Naive thymus-derived CD8-positive, alpha-beta T cell (primary cell): ENCODE results near the gene AHDC1. TPM values are rescaled to one million over a fixed set of nuclear protein-coding genes. Genes with fewer than 3 reads are reported as not detected.

ENCODE experiments used
- ATAC-seq, 2 donors: fragments of 150-1000 bp; cut with Tn5 transposase in 1 of 2; sonication (Bioruptor Pico), chemical (Tn5 transposase) in 1 of 2; 1 replicate in 1 of 2; 2 replicates in 1 of 2; pipeline ENCODE4 v1.10.0; 2021; ENCODE audit warnings: mild to moderate bottlenecking in 2 of 2, moderate library complexity in 2 of 2
- POLR2A ChIA-PET: fragments of 350-600 bp; sonication (Branson Sonifier 250); formaldehyde crosslinking; loops from one replicate; lab custom pipeline; 2021; ENCODE audit warnings: antibody characterized with exemption; lab: Charles Lee
- DNase-seq, 10 donors: peaks; one replicate each; pipeline versions ENCODE4 v3.0.0 to v3.0.0-alpha.2; 2020 to 2022
- H3K27ac Mint-ChIP-seq, 10 donors: one replicate each; pipeline ENCODE4 v1.8.0; 2020 to 2022; ENCODE audit warnings: mild to moderate bottlenecking in 10 of 10, mixed read lengths in 10 of 10, moderate library complexity in 4 of 10, inconsistent platforms in 1 of 10
- H3K27me3 Mint-ChIP-seq, 5 donors: one replicate each; pipeline ENCODE4 v1.8.0; 2021 to 2022; ENCODE audit warnings: mixed read lengths in 5 of 5
- H3K36me3 Mint-ChIP-seq, 3 donors: one replicate each; pipeline ENCODE4 v1.8.0; 2020 to 2022; ENCODE audit warnings: mixed read lengths in 3 of 3, mild to moderate bottlenecking in 2 of 3, inconsistent platforms in 1 of 3
- H3K4me1 Mint-ChIP-seq, 4 donors: one replicate each; pipeline ENCODE4 v1.8.0; 2021 to 2022; ENCODE audit warnings: mixed read lengths in 4 of 4
- H3K4me3 Mint-ChIP-seq, 10 donors: one replicate each; pipeline ENCODE4 v1.8.0; 2020 to 2022; ENCODE audit warnings: mild to moderate bottlenecking in 10 of 10, mixed read lengths in 10 of 10, moderate library complexity in 6 of 10, inconsistent platforms in 1 of 10
- H3K9me3 Mint-ChIP-seq, 9 donors: one replicate each; pipeline ENCODE4 v1.8.0; 2020 to 2022; ENCODE audit warnings: mixed read lengths in 9 of 9, mild to moderate bottlenecking in 3 of 9, inconsistent platforms in 1 of 9, moderate library complexity in 1 of 9
- polyA plus RNA-seq, 3 donors: library from polyadenylated mRNA; unstranded; fragments of 300-500 nt; fragmentation: Illumina TruSeq; gene quantifications; one replicate each; pipeline ENCODE4 v1.2.3, GENCODE V29; 2021
- total RNA-seq, 8 experiments: library from RNA in 2 of 8; stranded (reverse) in 2 of 8; gene quantifications; one replicate each; pipeline ENCODE4 v1.2.3 and lab custom pipeline; 2021 to 2026

The AHDC1 gene
- total and polyA plus RNA-seq, 5 experiments from 2014 or later = 0.57 to 24.7 (median 2.4) TPM

DNA sequence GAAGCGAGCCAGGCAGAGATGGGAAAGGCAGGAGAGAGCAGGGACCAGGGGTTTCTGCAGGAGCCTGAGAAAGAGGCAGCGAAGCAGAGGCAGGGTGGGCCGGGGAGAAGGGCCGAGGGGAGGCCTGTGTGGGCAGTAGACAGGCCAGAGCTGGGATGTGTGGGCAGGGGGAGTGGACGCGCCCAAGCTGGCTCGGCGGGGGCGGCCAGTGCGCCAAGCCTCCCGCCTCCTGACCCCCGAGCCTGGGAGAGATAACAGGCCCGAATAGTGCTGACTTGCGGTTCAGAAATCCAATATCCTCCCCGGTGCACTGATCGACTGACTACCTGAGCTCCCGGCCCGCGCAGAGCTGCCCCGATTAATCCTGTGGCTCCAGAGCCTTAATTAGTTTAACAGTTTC is 41.9 kb downstream of the AHDC1 start:
- Mint-ChIP-seq H3K9me3 (no peaks in the 10 kb centered on the region), H3K27me3 (no peaks in the 10 kb centered on the region), H3K36me3 (no peaks in the 10 kb centered on the region), H3K4me1 (peaks cover 34 to 65% (median 54%) of the 10 kb centered on the region in 4 donors), H3K4me3 (no peak overlapping the region), H3K27ac (peak overlapping the region in 5 of 10 donors; percentile 15 to 72 (median 30))
- ATAC-seq = no peak
- POLR2A ChIA-PET = no interaction called here
- DNase-seq = no peak

DNA sequence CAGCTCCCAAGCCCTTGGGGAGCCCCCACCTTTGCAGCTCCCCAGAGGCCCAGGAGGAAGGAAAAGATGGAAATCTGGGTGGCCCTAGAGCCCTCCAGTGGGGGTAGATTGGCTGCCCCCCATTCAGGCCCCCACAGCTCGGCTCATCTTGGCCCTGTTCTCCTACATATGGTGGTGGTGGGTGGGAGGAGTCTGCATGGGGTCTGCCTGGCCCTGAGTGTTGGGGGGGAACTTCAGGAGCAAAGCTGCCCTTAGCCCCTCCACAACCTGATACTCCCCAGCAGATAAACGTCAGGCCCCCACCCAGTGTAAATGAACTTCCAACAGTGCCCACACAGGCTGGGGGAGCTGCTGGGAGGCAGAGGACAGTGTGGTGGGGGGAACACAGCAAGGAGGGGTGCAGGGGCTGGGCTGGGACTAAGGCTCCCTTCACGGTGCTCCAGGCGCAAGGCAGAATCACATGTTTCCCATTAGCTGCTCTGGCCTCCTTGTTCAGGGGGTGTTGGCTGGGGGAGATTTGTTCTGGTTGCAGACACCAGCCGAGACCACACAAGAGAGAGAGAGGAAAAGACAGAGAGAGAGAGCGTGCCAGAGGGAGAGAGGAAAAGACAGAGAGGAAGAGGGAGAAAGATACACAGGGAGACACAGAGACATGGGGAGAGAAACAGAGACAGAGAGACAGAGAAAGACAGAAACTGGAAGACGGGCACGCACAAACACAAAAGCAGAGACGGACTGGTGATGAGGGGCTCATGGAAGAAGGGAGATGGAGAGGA is 42.6 kb downstream of the AHDC1 start:
- H3K36me3 Mint-ChIP-seq = no peaks in the 10 kb centered on the region
- no peaks in the 10 kb centered on the region for H3K9me3 Mint-ChIP-seq
- H3K4me3 Mint-ChIP-seq = no peak overlapping the region
- no peak for DNase-seq
- POLR2A ChIA-PET = no interaction called here
- no peak for ATAC-seq
- peaks cover 38 to 70% (median 59%) of the 10 kb centered on the region in 4 donors for H3K4me1 Mint-ChIP-seq
- H3K27ac Mint-ChIP-seq = peak overlapping the region in 8 of 10 donors; percentile 30 to 86 (median 76)
- H3K27me3 Mint-ChIP-seq = no peaks in the 10 kb centered on the region

DNA sequence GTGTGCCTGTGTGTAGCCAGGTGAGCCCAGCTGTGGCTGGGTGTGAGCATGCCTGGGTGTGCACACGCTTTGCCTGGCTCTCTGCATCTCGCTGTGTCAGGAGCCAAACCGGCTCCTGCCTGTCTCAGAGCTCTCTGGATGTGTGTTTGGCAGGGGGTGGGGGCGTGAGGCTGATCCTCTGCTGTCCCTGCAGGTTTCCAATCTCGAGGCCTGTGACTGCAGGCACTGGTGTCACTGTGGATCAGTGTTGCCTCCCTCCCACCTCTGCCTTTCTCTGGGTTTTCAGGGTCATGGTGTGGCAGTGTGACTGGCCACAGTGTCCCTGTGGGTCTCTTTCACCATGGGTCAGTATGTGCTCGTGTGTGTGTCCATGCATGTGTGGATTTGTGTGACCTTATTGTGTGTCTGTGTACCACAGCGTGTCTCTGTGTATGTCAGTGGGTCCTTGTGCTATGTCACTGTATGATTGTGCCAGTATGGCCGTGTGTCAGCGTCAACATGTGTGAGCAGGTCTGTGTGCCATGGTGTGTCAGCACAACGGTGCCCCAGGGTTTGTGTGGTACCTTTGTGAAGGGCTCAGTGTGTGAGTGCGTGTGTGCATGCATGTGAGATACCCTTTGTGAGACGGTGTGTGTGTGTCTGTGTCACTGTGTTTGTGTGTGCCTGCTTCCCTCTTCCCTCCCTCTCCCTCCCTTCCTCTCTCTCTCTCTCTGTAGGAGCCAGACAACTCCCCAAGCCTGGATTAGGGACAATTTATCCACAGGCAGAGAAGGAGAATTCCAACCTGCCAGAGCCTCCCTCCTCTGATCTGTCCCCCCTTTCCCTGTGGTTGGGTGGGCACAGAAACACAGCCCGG is 43.4 kb downstream of the AHDC1 start:
- POLR2A ChIA-PET = interaction anchor here (0.7 to 0.8 kb wide), 2 partner anchors 32 to 35 kb away, joined by 3 read pairs; no protein-coding TSS in a partner anchor
- ATAC-seq (no peak), DNase-seq (no peak)
- Mint-ChIP-seq H3K27ac (peak overlapping the region in 9 of 10 donors; percentile 20 to 77 (median 69)), H3K9me3 (no peaks in the 10 kb centered on the region), H3K4me1 (peaks cover 34 to 72% (median 58%) of the 10 kb centered on the region in 4 donors), H3K27me3 (no peaks in the 10 kb centered on the region), H3K4me3 (no peak overlapping the region), H3K36me3 (no peaks in the 10 kb centered on the region)

DNA sequence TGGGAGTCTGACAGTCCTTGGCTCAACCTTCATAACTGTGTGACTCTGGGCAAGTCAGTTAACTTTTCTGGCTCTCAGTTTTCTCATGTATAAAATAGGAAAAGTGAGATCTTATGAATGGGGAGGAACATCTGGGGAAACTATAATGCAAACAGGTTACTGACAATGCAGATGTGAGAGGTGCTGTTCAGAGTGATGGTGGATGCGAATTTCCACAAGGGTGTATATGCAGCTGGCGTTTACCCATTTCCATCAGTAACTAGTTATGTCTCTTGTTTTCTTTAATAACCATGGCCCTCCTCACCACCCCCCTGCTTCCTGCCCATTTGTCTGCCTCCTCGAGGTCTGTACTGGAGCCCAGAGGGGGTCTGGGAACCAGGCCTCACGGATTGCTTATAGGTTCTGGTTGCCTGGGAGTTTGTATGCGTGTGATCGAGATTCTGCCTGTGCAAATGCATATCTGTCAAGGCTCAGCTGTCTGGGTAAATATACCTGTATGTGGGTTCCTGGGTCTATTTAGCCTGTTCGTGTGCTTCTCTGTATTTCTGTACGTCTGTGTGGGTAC is 44.4 kb downstream of the AHDC1 start:
- no peak for ATAC-seq
- Mint-ChIP-seq H3K27ac (peak overlapping the region in 9 of 10 donors; percentile 34 to 85 (median 70)), H3K27me3 (no peaks in the 10 kb centered on the region), H3K4me3 (no peak overlapping the region), H3K36me3 (no peaks in the 10 kb centered on the region), H3K4me1 (peaks cover 34 to 82% (median 65%) of the 10 kb centered on the region in 4 donors), H3K9me3 (no peaks in the 10 kb centered on the region)
- no peak for DNase-seq
- POLR2A ChIA-PET = interaction anchor here (0.6 to 0.8 kb wide), 4 partner anchors 33 to 1884 kb away, joined by 3 to 4 read pairs (median 3); no protein-coding TSS in a partner anchor

DNA sequence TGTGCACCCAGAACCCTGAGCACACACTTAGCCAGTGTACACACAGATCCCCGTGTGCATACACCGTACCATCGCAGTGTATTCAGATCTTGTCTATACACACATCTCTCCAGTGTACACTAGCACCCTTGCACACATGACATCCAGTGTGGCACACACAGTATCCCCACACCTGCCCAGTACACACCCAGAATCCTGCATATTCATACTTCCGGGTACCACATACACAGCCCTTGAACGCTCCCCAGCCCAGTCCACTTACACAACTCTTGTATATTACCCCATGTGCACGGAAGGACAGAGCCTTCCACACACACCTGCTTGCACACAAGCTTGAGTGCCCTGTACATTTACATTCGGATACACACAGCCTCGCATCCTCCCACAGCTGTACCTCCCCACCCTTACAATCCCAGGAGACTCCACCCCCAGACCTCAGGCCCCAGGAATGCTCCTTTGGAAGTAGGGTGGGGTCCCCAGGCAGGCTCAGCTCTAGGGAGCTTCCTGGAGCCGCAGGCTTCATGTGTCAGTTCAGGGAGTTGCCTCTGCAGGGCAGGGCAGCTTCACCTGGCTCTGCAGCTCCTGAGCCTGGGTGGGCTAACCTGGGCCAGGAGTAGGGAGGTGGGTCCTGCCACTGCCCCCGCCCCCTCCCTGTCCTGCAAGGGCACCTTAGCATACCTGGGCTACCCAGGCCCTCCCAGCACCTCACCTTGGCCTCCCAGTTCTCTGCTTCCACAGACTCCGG is 46.2 kb downstream of the AHDC1 start:
- H3K36me3 Mint-ChIP-seq = peaks cover 0 to 3% (median 0%) of the 10 kb centered on the region in 3 donors
- ATAC-seq = no peak
- no peaks in the 10 kb centered on the region for H3K9me3 Mint-ChIP-seq
- H3K27ac Mint-ChIP-seq = peak overlapping the region in 9 of 10 donors; percentile 22 to 88 (median 71)
- H3K4me1 Mint-ChIP-seq = peaks cover 28 to 68% (median 53%) of the 10 kb centered on the region in 4 donors
- no peaks in the 10 kb centered on the region for H3K27me3 Mint-ChIP-seq
- H3K4me3 Mint-ChIP-seq = peak overlapping the region in 3 of 10 donors; percentile 26 to 59 (median 45)
- DNase-seq = no peak
- POLR2A ChIA-PET = interaction anchor here (1.0 to 3.9 kb wide), 10 partner anchors 11 to 113 kb away, joined by 3 to 22 read pairs (median 5); partner anchors contain the start of genes AHDC1 and WASF2

DNA sequence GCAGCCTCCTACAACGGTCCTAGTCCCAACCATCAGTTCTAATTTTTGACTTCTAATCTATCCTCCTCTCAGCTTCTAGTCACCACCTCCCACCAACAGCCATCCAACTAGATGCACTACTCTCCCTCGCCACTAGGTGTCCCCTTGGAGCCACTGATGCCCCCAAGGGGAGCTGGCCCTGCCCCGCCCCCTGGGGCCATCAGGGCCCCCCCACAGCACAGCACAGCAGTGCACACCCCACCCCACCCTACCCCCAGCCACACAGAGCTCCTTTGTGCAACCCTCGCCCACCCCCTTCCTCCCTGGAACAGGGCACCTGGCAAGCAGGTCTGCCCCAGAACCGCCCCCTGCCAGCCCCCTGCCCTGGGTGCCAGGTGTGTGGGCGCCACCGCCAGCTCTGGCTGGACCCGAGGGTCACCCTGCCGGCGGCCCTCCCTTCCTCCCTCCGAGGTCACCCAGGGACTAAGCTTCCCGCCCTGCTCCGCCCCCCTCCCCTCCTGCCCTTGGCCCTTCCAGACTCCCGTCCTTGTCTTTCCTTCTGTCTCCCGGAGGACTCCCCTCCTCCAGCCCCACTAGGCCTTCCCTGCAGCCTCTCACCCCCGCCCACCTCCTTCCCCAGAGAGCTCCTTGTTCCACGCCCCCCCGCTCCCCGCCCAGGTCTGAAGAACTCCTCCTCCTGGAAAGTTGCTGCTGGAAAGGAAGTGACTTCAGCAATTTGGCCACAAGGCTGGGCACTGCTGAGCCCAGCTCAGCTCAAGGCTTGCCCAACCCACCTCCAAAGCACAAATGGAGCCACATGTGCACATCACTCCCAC is 47.0 kb downstream of the AHDC1 start:
- H3K27me3 Mint-ChIP-seq = no peaks in the 10 kb centered on the region
- POLR2A ChIA-PET = interaction anchor here (0.7 to 3.9 kb wide), 12 partner anchors 11 to 136 kb away, joined by 3 to 22 read pairs (median 4); partner anchors contain the start of genes AHDC1 and WASF2
- H3K4me3 Mint-ChIP-seq = peak overlapping the region in 9 of 10 donors; percentile 7 to 76 (median 52)
- H3K36me3 Mint-ChIP-seq = peaks cover 0 to 8% (median 6%) of the 10 kb centered on the region in 3 donors
- peak overlapping the region; percentile 72 to 88 (median 84) for H3K27ac Mint-ChIP-seq
- ATAC-seq = peak; percentile 86 to 94
- peaks cover 25 to 61% (median 50%) of the 10 kb centered on the region in 4 donors for H3K4me1 Mint-ChIP-seq
- DNase-seq = peak; percentile 60 to 84 (median 74)
- no peaks in the 10 kb centered on the region for H3K9me3 Mint-ChIP-seq

DNA sequence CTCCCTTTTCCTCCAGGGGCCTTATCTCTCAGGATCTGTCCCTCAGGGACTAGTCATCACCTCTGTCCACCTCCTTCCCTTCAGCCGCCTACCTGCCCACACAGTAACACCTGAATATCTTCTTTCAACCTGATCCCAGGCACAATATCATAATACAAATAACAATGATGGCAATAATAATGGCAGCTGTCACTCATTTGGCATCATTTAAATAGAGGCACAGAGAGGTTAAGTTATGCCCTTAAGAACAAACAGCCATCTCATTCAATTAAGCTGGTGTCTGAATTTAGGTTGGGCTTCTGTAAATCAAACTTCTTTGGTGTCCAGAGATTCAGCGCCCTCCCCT is 47.5 kb downstream of the AHDC1 start:
- DNase-seq (no peak), ATAC-seq (peak; percentile 7 to 14)
- peaks cover 0 to 10% (median 6%) of the 10 kb centered on the region in 3 donors for H3K36me3 Mint-ChIP-seq
- POLR2A ChIA-PET = interaction anchor here (0.6 to 3.9 kb wide), 11 partner anchors 12 to 452 kb away, joined by 3 to 22 read pairs (median 4); partner anchors contain the start of genes AHDC1 and WASF2
- peak overlapping the region; percentile 66 to 91 (median 82) for H3K27ac Mint-ChIP-seq
- H3K9me3 Mint-ChIP-seq = no peaks in the 10 kb centered on the region
- no peaks in the 10 kb centered on the region for H3K27me3 Mint-ChIP-seq
- peak overlapping the region in 9 of 10 donors; percentile 22 to 76 (median 52) for H3K4me3 Mint-ChIP-seq
- peaks cover 21 to 55% (median 46%) of the 10 kb centered on the region in 4 donors for H3K4me1 Mint-ChIP-seq

DNA sequence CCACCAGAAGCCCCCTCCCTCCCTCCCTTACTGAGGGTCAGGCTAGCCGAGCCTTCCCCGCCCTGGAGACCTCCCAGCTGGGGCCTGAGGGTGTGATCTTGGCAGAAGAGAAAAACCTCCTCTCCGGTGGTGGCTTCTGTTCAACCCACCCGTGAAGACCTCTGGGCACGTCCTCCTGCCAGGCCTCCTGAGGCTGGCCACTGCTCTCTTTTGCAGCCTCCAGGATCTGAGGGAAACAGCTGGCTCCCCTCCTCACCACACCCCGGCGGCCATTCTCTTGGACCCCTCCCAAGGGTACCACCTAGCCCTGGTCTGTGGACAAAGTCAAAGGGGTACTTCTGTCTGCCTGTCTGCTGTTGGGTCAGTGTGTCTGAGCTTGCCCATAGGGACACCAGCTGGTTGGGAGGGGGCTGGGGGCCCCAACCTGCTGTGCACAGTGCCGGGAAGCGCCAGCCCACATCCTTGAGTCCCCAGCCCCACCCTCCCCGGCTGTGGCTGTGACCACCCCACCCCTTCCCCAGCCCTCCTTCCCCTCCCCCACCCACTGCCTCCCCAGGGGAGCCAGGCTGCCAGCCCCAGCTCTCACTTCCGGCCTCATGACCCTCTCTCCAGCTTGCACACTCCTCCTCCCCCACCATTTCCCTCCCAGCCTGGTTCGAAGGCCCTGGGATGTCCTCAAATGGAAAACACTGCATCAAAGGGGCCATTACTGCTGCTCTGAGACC is 48.1 kb downstream of the AHDC1 start:
- POLR2A ChIA-PET = interaction anchor here (0.6 to 3.9 kb wide), 12 partner anchors 11 to 452 kb away, joined by 3 to 22 read pairs (median 4); partner anchors contain the start of genes AHDC1 and WASF2
- Mint-ChIP-seq H3K27ac (peak overlapping the region in 9 of 10 donors; percentile 66 to 91 (median 82)), H3K4me3 (peak overlapping the region in 5 of 10 donors; percentile 47 to 76 (median 59)), H3K27me3 (no peaks in the 10 kb centered on the region), H3K4me1 (peaks cover 21 to 50% (median 44%) of the 10 kb centered on the region in 4 donors), H3K36me3 (peaks cover 0 to 15% (median 9%) of the 10 kb centered on the region in 3 donors), H3K9me3 (no peaks in the 10 kb centered on the region)
- ATAC-seq (peak; percentile 27 to 60), DNase-seq (peak in 4 of 10 donors; percentile 6 to 30 (median 16))

DNA sequence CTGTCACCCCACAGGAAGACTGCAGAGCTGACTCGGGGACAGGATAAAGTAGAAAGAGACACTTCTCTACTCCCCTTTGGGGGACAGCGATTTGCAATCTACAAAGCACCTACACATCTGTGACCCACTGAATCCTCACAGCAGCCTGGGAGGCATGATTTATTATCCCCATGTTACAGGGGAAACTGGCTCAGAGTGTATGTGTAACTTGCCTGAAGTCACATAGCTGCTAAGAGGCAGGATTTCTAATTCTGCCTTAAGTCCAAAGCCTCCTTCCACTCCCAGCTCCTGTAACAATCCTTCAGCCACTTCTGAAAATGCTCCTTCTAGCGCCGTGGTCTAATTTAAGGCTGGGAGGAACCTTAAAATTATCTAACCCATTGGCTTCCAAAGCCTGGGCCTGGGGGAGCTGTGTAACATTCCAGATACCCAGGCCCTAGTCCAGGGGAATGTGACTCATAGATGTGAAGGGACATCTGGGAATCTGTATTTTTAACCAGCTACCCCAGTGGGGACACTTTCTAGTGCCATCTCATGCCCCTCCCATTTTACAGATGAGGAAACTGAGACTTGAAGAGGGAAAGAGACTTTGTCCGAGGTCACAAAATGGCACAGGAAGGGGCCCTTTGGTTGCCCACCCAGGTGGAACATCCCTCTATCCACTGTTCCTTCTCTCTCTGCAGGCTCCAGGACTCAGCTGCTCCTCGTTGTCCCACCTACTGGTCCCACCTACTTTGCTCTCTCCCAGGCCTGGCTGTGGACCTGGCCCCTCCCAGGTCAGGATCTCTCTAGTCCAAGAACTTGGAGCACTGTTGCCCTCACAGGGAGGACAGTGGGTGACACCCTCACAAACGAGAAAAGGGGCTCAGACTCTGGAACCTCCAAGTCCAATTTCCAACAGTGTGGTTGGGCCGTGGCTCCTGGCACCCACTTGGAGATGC is 48.9 kb downstream of the AHDC1 start:
- Mint-ChIP-seq H3K4me3 (no peak overlapping the region), H3K36me3 (peaks cover 0 to 21% (median 9%) of the 10 kb centered on the region in 3 donors), H3K4me1 (peaks cover 17 to 42% (median 37%) of the 10 kb centered on the region in 4 donors), H3K27me3 (no peaks in the 10 kb centered on the region), H3K27ac (peak overlapping the region; percentile 53 to 90 (median 84)), H3K9me3 (no peaks in the 10 kb centered on the region)
- no peak for ATAC-seq
- POLR2A ChIA-PET = interaction anchor here (0.9 to 3.9 kb wide), 6 partner anchors 12 to 107 kb away, joined by 3 to 22 read pairs (median 3); no protein-coding TSS in a partner anchor
- no peak for DNase-seq
